IPS-18a (cell line): ENCODE data around the gene BCL2.

ENCODE experiments used
- H3K27ac ChIP-seq: one replicate; pipeline ENCODE4 v1.5.1; 2013; ENCODE audit warnings: low read length
- H3K27me3 ChIP-seq: one replicate; pipeline ENCODE4 v1.6.1; 2013; ENCODE audit warnings: mild to moderate bottlenecking, low read length; ENCODE audit not compliant: control insufficient read depth, insufficient read depth
- H3K36me3 ChIP-seq: one replicate; pipeline ENCODE4 v1.6.1; 2013; ENCODE audit warnings: low read depth, low read length; ENCODE audit not compliant: control insufficient read depth
- H3K4me1 ChIP-seq: one replicate; pipeline ENCODE4 v1.6.1; 2013; ENCODE audit warnings: low read depth, low read length; ENCODE audit not compliant: control insufficient read depth
- H3K4me3 ChIP-seq: one replicate; pipeline ENCODE4 v1.5.1; 2013; ENCODE audit warnings: low read length
- H3K9ac ChIP-seq: one replicate; pipeline ENCODE4 v1.6.1; 2013; ENCODE audit warnings: mild to moderate bottlenecking, low read length, moderate library complexity
- H3K9me3 ChIP-seq: one replicate; pipeline ENCODE4 v1.6.1; 2013; ENCODE audit warnings: low read depth, low read length; ENCODE audit not compliant: control insufficient read depth

BCL2 gene

DNA sequence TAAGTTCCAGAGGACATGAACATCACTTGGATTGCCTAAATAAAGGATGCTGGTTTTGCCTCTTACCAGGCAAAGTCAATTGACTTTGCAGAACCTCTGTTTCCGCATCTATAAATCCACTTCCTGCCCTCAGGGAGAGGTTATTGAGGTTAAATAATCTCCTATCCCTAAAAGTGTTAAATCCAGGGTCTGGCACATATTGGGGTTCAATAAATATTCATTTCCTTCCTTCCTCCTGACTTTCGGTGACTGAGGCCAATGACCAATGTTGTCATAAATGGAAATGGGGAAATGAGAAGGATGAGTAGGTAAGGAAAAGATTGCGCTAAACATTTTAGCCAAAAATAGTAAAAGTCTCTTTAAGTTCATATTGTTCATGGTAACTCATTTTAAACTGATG, 16.0 kb downstream of the BCL2 start:
- Histone ChIP-seq H3K9me3 (no peaks in the 10 kb centered on the region), H3K36me3 (no peaks in the 10 kb centered on the region), H3K4me1 (no peaks in the 10 kb centered on the region), H3K9ac (no peak overlapping the region), H3K4me3 (no peak overlapping the region), H3K27me3 (no peaks in the 10 kb centered on the region), H3K27ac (no peak overlapping the region)

DNA sequence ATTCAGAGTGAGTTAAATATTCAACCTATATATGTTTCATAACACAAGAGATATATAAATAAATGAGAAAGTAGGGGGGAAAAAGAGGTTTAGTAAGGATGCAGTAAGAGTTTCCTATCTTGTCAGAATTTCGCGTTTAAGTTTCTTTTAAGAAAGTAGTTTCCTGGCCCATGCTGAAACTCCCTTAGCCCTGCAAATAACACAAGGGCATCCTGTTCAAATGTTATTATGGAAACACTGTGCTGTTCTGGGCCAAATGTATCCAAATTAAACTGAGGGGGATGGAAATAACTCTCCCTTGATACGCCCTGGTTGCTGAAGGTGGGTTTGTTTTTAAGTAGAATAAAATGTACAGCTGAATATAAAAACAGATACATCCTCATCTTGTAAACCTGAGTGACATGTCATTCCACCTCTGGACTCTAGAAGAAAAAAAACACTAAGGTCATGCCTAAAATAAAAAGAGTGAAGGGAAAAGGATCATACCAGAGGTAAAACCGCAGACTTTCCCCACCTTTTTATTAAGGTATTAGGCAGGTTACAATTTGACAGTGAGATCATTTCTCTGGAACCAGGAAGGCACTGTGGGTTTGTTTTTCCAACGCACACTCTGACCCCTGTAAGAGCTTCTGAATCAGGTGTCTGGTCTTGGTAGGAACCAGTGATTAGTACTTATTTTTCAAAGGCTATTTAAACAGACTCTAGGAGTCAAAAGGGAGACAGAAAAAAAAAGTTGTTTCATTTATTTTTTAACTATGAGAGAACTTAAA, 16.7 kb downstream of the BCL2 start:
- H3K27me3 ChIP-seq: no peaks in the 10 kb centered on the region
- H3K9me3 ChIP-seq: no peaks in the 10 kb centered on the region
- H3K9ac ChIP-seq: no peak overlapping the region
- H3K4me3 ChIP-seq: no peak overlapping the region
- no peaks in the 10 kb centered on the region for H3K4me1 ChIP-seq
- no peaks in the 10 kb centered on the region for H3K36me3 ChIP-seq
- H3K27ac ChIP-seq: no peak overlapping the region

GRCh38 chr18:63302220-63302619, 17.3 kb downstream of the BCL2 start:
- H3K4me3 ChIP-seq: no peak overlapping the region
- no peaks in the 10 kb centered on the region for H3K9me3 ChIP-seq
- no peaks in the 10 kb centered on the region for H3K4me1 ChIP-seq
- no peaks in the 10 kb centered on the region for H3K36me3 ChIP-seq
- no peaks in the 10 kb centered on the region for H3K27me3 ChIP-seq
- H3K9ac ChIP-seq: no peak overlapping the region
- H3K27ac ChIP-seq: no peak overlapping the region

DNA sequence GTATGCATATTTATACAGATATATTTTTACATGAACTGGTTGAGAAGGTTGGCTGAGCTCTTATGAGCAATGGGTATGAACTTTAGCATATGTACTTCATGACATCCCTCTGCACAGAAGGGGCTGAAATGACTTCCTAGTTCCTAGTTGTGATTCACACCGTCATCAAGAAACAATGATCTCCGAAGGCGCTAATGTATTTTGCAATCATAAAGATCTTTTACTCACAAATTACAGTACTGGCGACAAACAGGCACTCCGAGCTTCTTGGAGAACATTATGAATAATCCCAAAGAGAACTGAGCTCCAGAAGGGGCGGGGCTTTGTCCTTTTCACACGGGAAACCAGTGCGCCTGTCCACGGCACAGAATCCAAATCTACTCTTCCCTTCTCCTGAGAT, 18.1 kb downstream of the BCL2 start:
- no peak overlapping the region for H3K27ac ChIP-seq
- H3K9me3 ChIP-seq: no peaks in the 10 kb centered on the region
- H3K36me3 ChIP-seq: no peaks in the 10 kb centered on the region
- no peaks in the 10 kb centered on the region for H3K4me1 ChIP-seq
- H3K27me3 ChIP-seq: no peaks in the 10 kb centered on the region
- H3K4me3 ChIP-seq: no peak overlapping the region
- H3K9ac ChIP-seq: no peak overlapping the region

DNA sequence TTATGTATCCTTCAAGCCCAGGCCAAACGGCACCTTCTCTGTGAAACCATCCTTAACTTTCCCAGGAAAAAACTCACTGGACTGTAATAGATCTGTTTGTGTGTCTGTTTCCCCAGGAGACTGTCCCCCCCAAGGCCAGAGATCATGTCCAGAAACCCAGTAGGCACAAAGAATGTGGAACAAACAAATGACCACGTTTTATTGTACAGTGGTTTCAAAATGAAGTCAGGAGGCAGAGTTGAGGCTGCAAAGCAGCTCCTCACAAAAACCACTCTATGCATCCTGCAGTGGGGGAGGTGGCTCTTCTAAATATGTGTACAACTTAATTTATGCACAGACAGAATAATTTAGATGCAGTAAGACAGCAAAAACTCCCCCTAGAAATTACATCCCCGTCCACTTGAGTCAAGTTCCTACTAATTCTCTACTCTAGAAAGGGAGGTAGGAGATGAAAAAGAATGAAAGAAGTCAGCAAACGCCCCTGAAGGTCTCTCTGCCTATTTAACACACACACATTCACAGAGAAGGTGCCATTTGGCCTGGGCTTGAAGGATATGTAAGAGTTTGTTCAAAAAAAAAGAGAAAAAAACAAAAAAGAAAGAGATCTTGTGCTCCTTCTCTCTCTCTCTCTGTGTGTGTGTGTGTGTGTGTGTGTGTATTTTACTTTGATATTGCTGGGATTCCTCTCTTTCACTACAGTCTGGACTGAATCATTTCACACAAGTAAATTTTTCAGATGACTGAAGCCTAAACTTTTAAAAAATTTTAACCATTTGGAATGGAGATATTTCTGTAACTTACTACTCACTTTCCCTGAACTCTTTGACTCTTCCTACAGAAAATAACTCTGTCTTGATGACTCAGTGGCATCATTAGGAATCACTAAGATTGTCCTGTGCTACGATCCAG, 19.5 kb downstream of the BCL2 start:
- Histone ChIP-seq H3K27ac (no peak overlapping the region), H3K4me3 (no peak overlapping the region), H3K27me3 (no peaks in the 10 kb centered on the region), H3K36me3 (no peaks in the 10 kb centered on the region), H3K9ac (no peak overlapping the region), H3K9me3 (no peaks in the 10 kb centered on the region), H3K4me1 (no peaks in the 10 kb centered on the region)

DNA sequence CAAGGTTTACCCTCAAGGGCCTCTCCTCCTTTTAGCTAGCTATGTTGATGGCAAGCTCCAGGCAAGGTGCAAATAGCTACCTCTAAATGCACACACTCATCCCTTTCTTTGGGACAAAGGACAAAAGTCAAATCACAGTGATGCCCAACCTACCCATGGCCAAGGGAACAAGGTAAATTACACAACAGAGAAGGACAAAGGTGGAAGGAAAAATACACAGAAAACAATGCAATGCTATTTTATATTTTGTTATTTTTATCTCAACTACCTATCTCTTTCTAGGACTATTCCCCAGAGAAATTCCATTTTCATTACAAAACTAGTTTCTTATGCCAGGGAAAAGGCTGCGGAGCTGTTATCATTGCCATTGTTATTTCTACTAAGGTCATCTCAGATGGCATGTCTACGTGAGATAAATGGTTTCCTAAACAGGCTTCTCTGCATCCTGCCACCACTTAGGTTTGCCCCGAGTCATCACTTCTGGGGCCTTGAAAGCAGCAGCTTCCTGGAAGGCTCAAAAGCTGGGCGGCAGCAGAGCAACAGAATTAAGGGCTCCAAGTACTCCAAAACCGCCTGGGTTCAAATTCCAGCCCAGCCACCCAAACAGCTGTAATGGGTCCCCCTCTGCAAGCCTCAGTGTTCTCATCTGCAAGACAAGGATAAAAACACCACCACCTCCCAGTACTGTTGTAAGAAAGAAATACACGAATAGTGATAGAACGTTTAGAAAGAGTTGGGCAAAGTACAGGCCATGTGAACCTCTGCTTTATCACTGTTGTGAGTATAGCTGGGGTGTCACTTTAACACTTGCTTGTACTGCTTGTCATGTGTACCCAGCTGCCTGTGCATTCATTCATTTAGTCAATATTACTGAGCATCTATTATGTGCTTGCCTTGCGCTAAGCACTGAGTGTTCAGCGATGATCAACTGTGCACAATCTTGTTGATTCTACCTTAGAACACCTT, 20.9 kb downstream of the BCL2 start:
- H3K36me3 ChIP-seq: no peaks in the 10 kb centered on the region
- no peaks in the 10 kb centered on the region for H3K4me1 ChIP-seq
- no peak overlapping the region for H3K27ac ChIP-seq
- H3K27me3 ChIP-seq: no peaks in the 10 kb centered on the region
- H3K9me3 ChIP-seq: no peaks in the 10 kb centered on the region
- H3K9ac ChIP-seq: no peak overlapping the region
- no peak overlapping the region for H3K4me3 ChIP-seq

GRCh38 chr18:63297687-63298399, 21.7 kb downstream of the BCL2 start:
- Histone ChIP-seq H3K9ac (no peak overlapping the region), H3K36me3 (no peaks in the 10 kb centered on the region), H3K4me3 (no peak overlapping the region), H3K4me1 (no peaks in the 10 kb centered on the region), H3K27ac (no peak overlapping the region), H3K27me3 (no peaks in the 10 kb centered on the region), H3K9me3 (no peaks in the 10 kb centered on the region)

DNA sequence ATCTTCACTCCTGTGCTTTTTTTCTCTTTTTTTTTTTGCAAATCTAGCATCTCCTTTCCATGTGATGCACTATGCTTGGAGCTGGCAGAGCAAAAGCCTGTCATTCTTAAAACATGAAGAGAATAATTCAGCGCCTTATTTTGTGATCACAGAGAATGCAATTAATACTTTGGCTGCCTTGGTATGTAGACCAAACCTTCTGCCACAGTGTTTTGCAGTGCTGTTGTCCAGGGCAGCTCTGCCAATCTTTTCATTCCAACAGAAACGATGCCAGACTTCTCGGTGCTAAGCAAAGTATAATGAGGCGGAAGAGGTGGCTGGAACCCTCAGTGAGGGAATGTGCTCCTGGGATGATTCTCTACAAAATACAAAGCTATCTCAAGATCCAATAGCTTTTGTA, 25.6 kb downstream of the BCL2 start:
- no peaks in the 10 kb centered on the region for H3K27me3 ChIP-seq
- H3K4me3 ChIP-seq: no peak overlapping the region
- peaks cover 3% of the 10 kb centered on the region for H3K4me1 ChIP-seq
- H3K9ac ChIP-seq: no peak overlapping the region
- H3K9me3 ChIP-seq: no peaks in the 10 kb centered on the region
- no peaks in the 10 kb centered on the region for H3K36me3 ChIP-seq
- H3K27ac ChIP-seq: no peak overlapping the region

DNA sequence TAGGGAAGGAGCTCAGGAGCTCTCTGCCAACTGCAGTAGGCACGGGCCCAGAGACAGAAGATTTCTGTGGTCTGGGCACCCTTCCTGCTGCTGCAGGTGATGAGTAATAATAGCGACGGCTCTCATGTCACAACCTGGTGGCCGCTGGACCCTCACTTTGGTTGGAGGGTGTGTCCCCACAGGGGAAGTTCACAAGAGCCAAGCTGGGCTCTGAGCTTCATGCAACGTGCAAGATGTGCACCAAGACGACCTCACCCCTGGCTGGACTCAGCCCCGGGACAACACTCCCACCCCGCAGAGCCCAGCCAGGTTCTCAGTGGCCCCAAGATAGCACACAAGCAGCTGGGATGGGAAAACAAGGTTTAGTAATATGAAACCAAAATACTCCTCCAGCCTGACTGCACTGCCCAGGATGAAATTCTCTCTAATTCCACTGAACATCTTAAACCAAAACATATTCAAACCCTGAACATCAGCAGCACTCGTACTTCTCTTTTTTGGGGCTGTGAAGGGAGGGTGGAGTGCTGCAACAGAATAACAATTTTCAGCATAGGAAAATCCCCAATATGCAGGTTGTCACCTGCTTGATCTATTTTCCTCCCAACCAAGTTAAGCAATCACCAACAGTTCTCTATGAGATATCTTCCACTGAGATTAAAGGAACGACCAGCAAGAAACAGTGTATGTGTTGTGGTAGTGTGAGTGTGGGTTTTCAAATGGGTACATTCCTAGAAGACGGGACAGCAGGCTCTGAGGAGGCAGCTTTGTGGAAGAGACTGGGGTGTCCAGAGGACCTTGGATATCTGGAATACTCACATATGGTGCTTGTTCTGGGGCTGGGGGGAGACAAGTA, 26.5 kb downstream of the BCL2 start:
- H3K9ac ChIP-seq: no peak overlapping the region
- no peak overlapping the region for H3K27ac ChIP-seq
- no peak overlapping the region for H3K4me3 ChIP-seq
- no peaks in the 10 kb centered on the region for H3K36me3 ChIP-seq
- no peaks in the 10 kb centered on the region for H3K9me3 ChIP-seq
- H3K27me3 ChIP-seq: no peaks in the 10 kb centered on the region
- peaks cover 3% of the 10 kb centered on the region for H3K4me1 ChIP-seq

- no peak overlapping the region for H3K27ac ChIP-seq
- H3K9ac ChIP-seq: no peak overlapping the region
- no peaks in the 10 kb centered on the region for H3K27me3 ChIP-seq
- H3K36me3 ChIP-seq: no peaks in the 10 kb centered on the region
- H3K4me1 ChIP-seq: peaks cover 3% of the 10 kb centered on the region
- H3K9me3 ChIP-seq: no peaks in the 10 kb centered on the region
- H3K4me3 ChIP-seq: no peak overlapping the region
Observed at GRCh38 chr18:63291278-63291677, 28.3 kb downstream of the BCL2 start.
